ENCODE measurements around the gene BMERB1. TPM values are rescaled to one million over a fixed set of nuclear protein-coding genes. Genes with fewer than 3 reads are reported as not detected.

The BMERB1 gene
- polyA plus RNA-seq, 1 donor (not counting 4 experiments of a cell fraction or from before 2014, with no cell fraction given): 7.8 TPM

DNA sequence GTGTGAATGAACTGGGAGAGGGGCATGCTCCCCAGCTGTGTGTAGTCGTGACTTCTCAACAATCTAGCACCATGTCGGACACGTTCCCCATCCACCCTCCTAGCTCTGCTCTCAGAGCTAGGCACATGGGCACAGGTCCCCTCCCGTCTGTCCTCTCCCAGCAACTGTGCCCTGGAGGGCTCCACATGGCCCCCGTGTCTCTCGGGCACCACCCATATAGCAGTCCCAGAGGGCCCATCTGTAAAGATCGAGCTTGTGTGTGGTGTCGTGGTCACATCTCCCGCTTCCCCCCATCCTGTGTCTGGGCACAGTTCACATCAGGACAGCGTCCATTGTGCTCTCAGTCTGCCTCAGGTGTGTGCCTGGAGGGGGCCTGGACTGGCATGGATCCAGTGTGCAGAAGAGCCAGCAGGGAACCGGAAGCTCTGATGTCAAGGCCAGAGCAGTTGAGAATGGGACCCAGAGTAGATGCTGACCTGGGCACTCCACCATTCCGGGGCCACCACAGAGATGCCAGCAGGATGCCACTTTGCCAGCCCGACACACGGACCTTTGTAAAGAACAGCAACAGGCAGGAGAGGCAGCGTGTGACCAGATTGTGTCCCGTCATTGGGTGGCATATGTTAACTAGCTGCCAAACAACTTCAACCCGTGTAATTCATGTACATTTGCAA is 152.9 kb downstream of the BMERB1 start:
- Histone ChIP-seq H3K9ac (ENCODE audit: control insufficient read depth, extremely low read depth, insufficient read depth, low read length) (no peak overlapping the region), H3K36me3 (ENCODE audit: control insufficient read depth in 2 of 2, extremely low read depth in 1 of 2, insufficient read depth in 2 of 2, low read length in 2 of 2) (peaks cover 2 to 8% of the 10 kb centered on the region in 2 experiments), H3K4me3 (ENCODE audit: control insufficient read depth in 2 of 3, extremely low read depth in 1 of 3, insufficient read depth in 2 of 3, low read depth in 1 of 3, low read length in 3 of 3) (no peak overlapping the region), H2AFZ (ENCODE audit: control insufficient read depth, low read length) (no peak overlapping the region), H3K9me3 (ENCODE audit: control insufficient read depth, low read depth, low read length) (peaks cover 4% of the 10 kb centered on the region), H3K27me3 (ENCODE audit: control insufficient read depth, extremely low read depth, insufficient read depth, low read length) (no peaks in the 10 kb centered on the region), H3K79me2 (ENCODE audit: control insufficient read depth, insufficient read depth, low read length) (no peaks in the 10 kb centered on the region), H3K4me2 (ENCODE audit: control insufficient read depth, extremely low read depth, insufficient read depth, low read depth, low read length) (no peak overlapping the region), H3K9me1 (ENCODE audit: control insufficient read depth, extremely low read depth, insufficient read depth, low read length) (no peaks in the 10 kb centered on the region), H3K4me1 (ENCODE audit: control insufficient read depth, extremely low read depth, insufficient read depth, low read length) (peaks cover 17% of the 10 kb centered on the region), H3K27ac (ENCODE audit: control insufficient read depth, insufficient read depth, low read length) (no peak overlapping the region), H4K20me1 (ENCODE audit: control insufficient read depth, extremely low read depth, insufficient read depth, low read length) (no peaks in the 10 kb centered on the region)
- no peak for FAIRE-seq
- no peak for DNase-seq (ENCODE audit: low read depth, low spot score)
- no peak for TF ChIP-seq EZH2 (IDR thresholded peaks at IDR 0.05; ENCODE audit: low read length)
- TF ChIP-seq, protein P1, sequence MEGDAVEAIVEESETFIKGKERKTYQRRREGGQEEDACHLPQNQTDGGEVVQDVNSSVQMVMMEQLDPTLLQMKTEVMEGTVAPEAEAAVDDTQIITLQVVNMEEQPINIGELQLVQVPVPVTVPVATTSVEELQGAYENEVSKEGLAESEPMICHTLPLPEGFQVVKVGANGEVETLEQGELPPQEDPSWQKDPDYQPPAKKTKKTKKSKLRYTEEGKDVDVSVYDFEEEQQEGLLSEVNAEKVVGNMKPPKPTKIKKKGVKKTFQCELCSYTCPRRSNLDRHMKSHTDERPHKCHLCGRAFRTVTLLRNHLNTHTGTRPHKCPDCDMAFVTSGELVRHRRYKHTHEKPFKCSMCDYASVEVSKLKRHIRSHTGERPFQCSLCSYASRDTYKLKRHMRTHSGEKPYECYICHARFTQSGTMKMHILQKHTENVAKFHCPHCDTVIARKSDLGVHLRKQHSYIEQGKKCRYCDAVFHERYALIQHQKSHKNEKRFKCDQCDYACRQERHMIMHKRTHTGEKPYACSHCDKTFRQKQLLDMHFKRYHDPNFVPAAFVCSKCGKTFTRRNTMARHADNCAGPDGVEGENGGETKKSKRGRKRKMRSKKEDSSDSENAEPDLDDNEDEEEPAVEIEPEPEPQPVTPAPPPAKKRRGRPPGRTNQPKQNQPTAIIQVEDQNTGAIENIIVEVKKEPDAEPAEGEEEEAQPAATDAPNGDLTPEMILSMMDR (optimal IDR thresholded peaks at IDR 0.05 in 1 of 3, IDR thresholded peaks at IDR 0.05 in 1 of 3, conservative IDR thresholded peaks at IDR 0.05 in 1 of 3; ENCODE audit: extremely low read depth in 1 of 3, insufficient read depth in 2 of 3, low read length in 3 of 3): no peak
- dilution Hi-C loops (cut with MboI; ENCODE audit: extremely low pct_ligation_motif_present, low sequenced_read_pairs): no loop called here

DNA sequence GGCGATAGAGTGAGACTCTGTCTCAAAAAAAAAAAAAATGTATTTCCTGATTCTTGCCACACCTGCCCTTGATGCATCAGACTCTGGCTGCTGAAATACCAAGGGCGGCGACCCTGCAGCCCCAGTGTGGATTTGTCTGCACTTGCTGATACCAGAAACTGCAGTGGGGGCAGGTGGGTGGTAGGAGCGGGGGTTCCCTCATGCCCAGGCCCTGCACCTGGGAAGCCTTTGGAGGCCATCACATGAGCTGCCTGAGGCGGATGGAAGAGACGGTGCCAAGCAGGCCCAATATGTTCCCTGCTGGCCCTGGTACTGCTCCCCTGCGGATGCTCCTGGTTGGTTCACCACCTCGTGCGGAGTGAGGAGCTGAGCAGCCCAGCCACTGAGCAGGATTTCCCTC is 157.9 kb downstream of the BMERB1 start:
- Histone ChIP-seq H3K4me3 (ENCODE audit: control insufficient read depth in 2 of 3, extremely low read depth in 1 of 3, insufficient read depth in 2 of 3, low read depth in 1 of 3, low read length in 3 of 3) (no peak overlapping the region), H3K9me3 (ENCODE audit: control insufficient read depth, low read depth, low read length) (no peaks in the 10 kb centered on the region), H3K27me3 (ENCODE audit: control insufficient read depth, extremely low read depth, insufficient read depth, low read length) (no peaks in the 10 kb centered on the region), H2AFZ (ENCODE audit: control insufficient read depth, low read length) (peak overlapping the region; percentile 75), H3K4me1 (ENCODE audit: control insufficient read depth, extremely low read depth, insufficient read depth, low read length) (peaks cover 25% of the 10 kb centered on the region), H3K4me2 (ENCODE audit: control insufficient read depth, extremely low read depth, insufficient read depth, low read depth, low read length) (peak overlapping the region; percentile 47), H3K79me2 (ENCODE audit: control insufficient read depth, insufficient read depth, low read length) (no peaks in the 10 kb centered on the region), H3K9me1 (ENCODE audit: control insufficient read depth, extremely low read depth, insufficient read depth, low read length) (no peaks in the 10 kb centered on the region), H3K36me3 (ENCODE audit: control insufficient read depth in 2 of 2, extremely low read depth in 1 of 2, insufficient read depth in 2 of 2, low read length in 2 of 2) (peaks cover 7 to 8% of the 10 kb centered on the region in 2 experiments), H4K20me1 (ENCODE audit: control insufficient read depth, extremely low read depth, insufficient read depth, low read length) (no peaks in the 10 kb centered on the region), H3K27ac (ENCODE audit: control insufficient read depth, insufficient read depth, low read length) (peak overlapping the region; percentile 77), H3K9ac (ENCODE audit: control insufficient read depth, extremely low read depth, insufficient read depth, low read length) (peak overlapping the region; percentile 40)
- FAIRE-seq: peak; percentile 26
- TF ChIP-seq, protein P1 (optimal IDR thresholded peaks at IDR 0.05 in 1 of 3, IDR thresholded peaks at IDR 0.05 in 1 of 3, conservative IDR thresholded peaks at IDR 0.05 in 1 of 3; ENCODE audit: extremely low read depth in 1 of 3, insufficient read depth in 2 of 3, low read length in 3 of 3): peak in 1 of 3 experiments; percentile 11
- TF ChIP-seq EZH2 (IDR thresholded peaks at IDR 0.05; ENCODE audit: low read length): no peak
- DNase-seq (ENCODE audit: low read depth, low spot score): peak; percentile 28
- dilution Hi-C loops (cut with MboI; ENCODE audit: extremely low pct_ligation_motif_present, low sequenced_read_pairs): no loop called here

All from keratinocyte (primary cell).